K562 (cell line): ENCODE measurements around the gene RSRC1.

Experiments
- CTCF ChIP-seq, 3 experiments: IDR thresholded peaks in 2 of 3; conservative IDR thresholded peaks in 1 of 3; 2 replicates each; pipeline ENCODE4 v1.5.1; 2011 to 2012; ENCODE audit warnings: low read length in 3 of 3, mild to moderate bottlenecking in 3 of 3, control low read depth in 2 of 3, improper control_type of control experiment in 1 of 3, inconsistent platforms in 1 of 3, low read depth in 1 of 3, mixed read lengths in 1 of 3, moderate library complexity in 1 of 3; ENCODE audit not compliant: insufficient read depth in 2 of 3
- ELF1 ChIP-seq: fragments of 200-800 bp; sonication (Bioruptor generic); IDR thresholded peaks from 2 replicates; pipeline ENCODE4 v1.6.1; 2016; ENCODE audit warnings: missing genetic modification characterization, missing compliant biosample characterization
- IRF1 ChIP-seq: sonication (generic); formaldehyde crosslinking; IDR thresholded peaks from 2 replicates; pipeline ENCODE4 v1.8.0; 2022; ENCODE audit warnings: missing genetic modification reagents, mild to moderate bottlenecking, borderline replicate concordance

GRCh38 chr3:158248261-158248660 is 138.4 kb downstream of the RSRC1 start:
- TF ChIP-seq CTCF (IDR thresholded peaks at IDR 0.05 in 2 of 3, conservative IDR thresholded peaks at IDR 0.05 in 1 of 3; ENCODE audit: insufficient read depth in 2 of 3, low read depth in 1 of 3, low read length in 3 of 3) (no peak), ELF1 (no peak), IRF1 (CRISPR knock-in tag) (no peak)
